Left hindlimb (tissue), 1 donor: Measurements from ENCODE around the gene CGB1.
"Not testable (repeated sequence)": the region's sequence is repeated elsewhere in the genome, so short reads cannot be mapped to it uniquely, and the experiment has no call there.

Experiments used
- DNase-seq: peaks from one replicate; pipeline ENCODE4 v3.0.0-alpha.2; 2018

Gene CGB1

GRCh38 chr19:49057636-49058234, 21.0 kb upstream of the CGB1 start, which contains the start of gene CGB7:
TSS of gene CGB7 (minus strand) at chr19:49057749. CDS start at chr19:49055375, 2,374 bp downstream.
- no peak for DNase-seq

GRCh38 chr19:49056902-49057596, 20.4 kb upstream of the CGB1 start:
- DNase-seq, result not testable (repeated sequence)

GRCh38 chr19:49056101-49056901, 19.6 kb upstream of the CGB1 start:
- peak; percentile 59 for DNase-seq

- not testable (repeated sequence) for DNase-seq
Measured at GRCh38 chr19:49050376-49051033, 13.8 kb upstream of the CGB1 start.

GRCh38 chr19:49049834-49050233, 13.1 kb upstream of the CGB1 start:
- DNase-seq, result not testable (repeated sequence)

GRCh38 chr19:49049011-49049410, 12.3 kb upstream of the CGB1 start, which contains the start of gene CGB8:
TSS of gene CGB8 (minus strand) at chr19:49049111. CDS start at chr19:49048739, 372 bp downstream.
- not testable (repeated sequence) for DNase-seq

- DNase-seq, result not testable (repeated sequence)
Measured at GRCh38 chr19:49043548-49043947, 6.9 kb upstream of the CGB1 start, which contains the start of gene CGB5. TSS of gene CGB5 (plus strand) at chr19:49043848. CDS start at chr19:49044210, 362 bp downstream.

GRCh38 chr19:49042666-49043065, 6.0 kb upstream of the CGB1 start:
- not testable (repeated sequence) for DNase-seq

GRCh38 chr19:49042177-49042576, 5.5 kb upstream of the CGB1 start:
- DNase-seq, result no peak

- not testable (repeated sequence) for DNase-seq
Measured at GRCh38 chr19:49039736-49040135, 3.0 kb upstream of the CGB1 start.

- DNase-seq, result not testable (repeated sequence)
Measured at GRCh38 chr19:49038557-49039276, 2.0 kb upstream of the CGB1 start.

GRCh38 chr19:49038111-49038510, 1.4 kb upstream of the CGB1 start:
- not testable (repeated sequence) for DNase-seq

- not testable (repeated sequence) for DNase-seq
Measured at GRCh38 chr19:49031642-49032301, 4.9 kb downstream of the CGB1 start, which contains the start of gene CGB2. TSS of gene CGB2 (plus strand) at chr19:49031890. CDS start at chr19:49032096, 206 bp downstream.

GRCh38 chr19:49030323-49030722, 6.4 kb downstream of the CGB1 start:
- not testable (repeated sequence) for DNase-seq

- not testable (repeated sequence) for DNase-seq
Measured at GRCh38 chr19:49029749-49030148, 6.9 kb downstream of the CGB1 start.

GRCh38 chr19:49028686-49029085, 8.0 kb downstream of the CGB1 start:
- not testable (repeated sequence) for DNase-seq

- not testable (repeated sequence) for DNase-seq
Measured at GRCh38 chr19:49025599-49025998, 11.1 kb downstream of the CGB1 start.

- not testable (repeated sequence) for DNase-seq
Measured at GRCh38 chr19:49025088-49025487, 11.6 kb downstream of the CGB1 start.

GRCh38 chr19:49024233-49024632, 12.5 kb downstream of the CGB1 start, which contains the start of gene CGB3:
TSS of gene CGB3 (minus strand) at chr19:49024333. CDS start at chr19:49023971, 362 bp downstream.
- DNase-seq, result not testable (repeated sequence)

GRCh38 chr19:49022116-49022515, 14.6 kb downstream of the CGB1 start:
- DNase-seq, result no peak
